ENCODE measurements around the gene HMOX2.

GRCh38 chr16:4514606-4515005, 38.4 kb downstream of the HMOX2 start:
- no peak for TF ChIP-seq EZH2 (IDR thresholded peaks at IDR 0.05; ENCODE audit: insufficient read depth, poor library complexity, severe bottlenecking)
- TF ChIP-seq EZH2phosphoT487 (IDR thresholded peaks at IDR 0.05; ENCODE audit: insufficient read depth, low read depth) = no peak
